WTC11 (cell line): ENCODE measurements around the gene OR2A12. TPM values are rescaled to one million over a fixed set of nuclear protein-coding genes. Genes with fewer than 3 reads are reported as not detected.
"Not testable (repeated sequence)": the region's sequence is repeated elsewhere in the genome, so short reads cannot be mapped to it uniquely, and the experiment has no call there.

Source experiments
- ATAC-seq: fragments of 200-7000 bp; cut with Tn5 transposase; 2 replicates; pipeline ENCODE4 v1.10.0; 2021; ENCODE audit warnings: mild to moderate bottlenecking, moderate library complexity
- CTCF ChIA-PET: fragments of 300-600 bp; sonication (Branson Sonifier 250); formaldehyde crosslinking; loops from one replicate; lab custom pipeline; 2021; ENCODE audit warnings: antibody characterized with exemption; lab: Charles Lee
- POLR2A ChIA-PET: fragments of 350-600 bp; sonication (Branson Sonifier 250); formaldehyde crosslinking; loops from one replicate; lab custom pipeline; 2021; ENCODE audit warnings: antibody characterized with exemption; lab: Charles Lee
- DNase-seq: peaks from one replicate; pipeline ENCODE4 v3.0.0; 2021; ENCODE audit warnings: low spot score
- H3K27ac Mint-ChIP-seq: 2 replicates; pipeline ENCODE4 v1.8.0; 2021; ENCODE audit warnings: mixed read lengths
- H3K27me3 Mint-ChIP-seq: 2 replicates; pipeline ENCODE4 v1.8.0; 2021; ENCODE audit warnings: low read depth, mild to moderate bottlenecking, moderate library complexity, mixed read lengths
- H3K36me3 Mint-ChIP-seq: 2 replicates; pipeline ENCODE4 v1.8.0; 2021; ENCODE audit warnings: mixed read lengths
- H3K4me1 Mint-ChIP-seq: 2 replicates; pipeline ENCODE4 v1.8.0; 2022; ENCODE audit warnings: mixed read lengths
- H3K4me3 Mint-ChIP-seq: 2 replicates; pipeline ENCODE4 v1.8.0; 2021; ENCODE audit warnings: mild to moderate bottlenecking, moderate library complexity, mixed read lengths
- H3K9me3 Mint-ChIP-seq: 2 replicates; pipeline ENCODE4 v1.8.0; 2021; ENCODE audit warnings: mixed read lengths
- HMGA2 ChIP-seq: fragments of 250-450 bp; sonication (Bioruptor Pico); IDR thresholded peaks from 2 replicates; pipeline ENCODE4 v1.4.0; 2021; ENCODE audit warnings: mild to moderate bottlenecking, moderate library complexity
- KAT7 ChIP-seq: sonication (generic); formaldehyde crosslinking; IDR thresholded peaks from 2 replicates; pipeline ENCODE4 v1.8.1; 2023; ENCODE audit warnings: missing genetic modification reagents, mild to moderate bottlenecking, borderline replicate concordance
- NR2C2 ChIP-seq: sonication (generic); formaldehyde crosslinking; IDR thresholded peaks from 2 replicates; pipeline ENCODE4 v1.8.0; 2022; ENCODE audit warnings: mild to moderate bottlenecking, missing genetic modification reagents
- RORB ChIP-seq: fragments of 250-450 bp; sonication (Bioruptor Pico); IDR thresholded peaks from 2 replicates; pipeline ENCODE4 v1.9.0; 2021; ENCODE audit warnings: mild to moderate bottlenecking
- SMAD4 ChIP-seq: sonication (generic); formaldehyde crosslinking; IDR thresholded peaks from 2 replicates; pipeline ENCODE4 v1.8.0; 2022; ENCODE audit warnings: mild to moderate bottlenecking, missing genetic modification reagents
- TEAD1 ChIP-seq: sonication (generic); formaldehyde crosslinking; IDR thresholded peaks from 2 replicates; pipeline ENCODE4 v1.8.0; 2022; ENCODE audit warnings: mild to moderate bottlenecking, missing genetic modification reagents
- TEAD4 ChIP-seq: sonication (generic); formaldehyde crosslinking; IDR thresholded peaks from 2 replicates; pipeline ENCODE4 v1.8.0; 2022; ENCODE audit warnings: mild to moderate bottlenecking, missing genetic modification reagents
- ZBTB21 ChIP-seq: sonication (generic); formaldehyde crosslinking; IDR thresholded peaks from 2 replicates; pipeline ENCODE4 v1.8.1; 2023; ENCODE audit warnings: mild to moderate bottlenecking, missing genetic modification reagents, borderline replicate concordance
- ZNF138 ChIP-seq: sonication (generic); formaldehyde crosslinking; conservative IDR thresholded peaks from 2 replicates; pipeline ENCODE4 v1.8.1; 2022; ENCODE audit warnings: mild to moderate bottlenecking, moderate library complexity, missing genetic modification reagents
- total RNA-seq: library from RNA; stranded (reverse); gene quantifications from 3 replicates; pipeline ENCODE4 v1.2.3, GENCODE V29; 2021
- TF ChIP-seq, protein P1 (sequence below): sonication (generic); formaldehyde crosslinking; IDR thresholded peaks from 2 replicates; pipeline ENCODE4 v1.8.0; 2023; ENCODE audit warnings: missing genetic modification reagents, mild to moderate bottlenecking, borderline replicate concordance
- TF ChIP-seq, protein P2 (sequence below): sonication (generic); formaldehyde crosslinking; IDR thresholded peaks from 2 replicates; pipeline ENCODE4 v1.8.1; 2023; ENCODE audit warnings: mild to moderate bottlenecking, moderate library complexity, missing genetic modification reagents
- TF ChIP-seq, protein P3 (sequence below): fragments of 250-450 bp; sonication (Bioruptor Pico); IDR thresholded peaks from 2 replicates; pipeline ENCODE4 v1.9.0; 2021; ENCODE audit warnings: moderate library complexity, mild to moderate bottlenecking, inconsistent platforms, borderline replicate concordance
- TF ChIP-seq, protein P4 (sequence below): sonication (generic); formaldehyde crosslinking; IDR thresholded peaks from 2 replicates; pipeline ENCODE4 v1.8.1; 2023; ENCODE audit warnings: mild to moderate bottlenecking, missing genetic modification reagents
- TF ChIP-seq, protein P5 (sequence below): fragments of 250-450 bp; sonication (Bioruptor Pico); IDR thresholded peaks from 2 replicates; pipeline ENCODE4 v1.9.0; 2021; ENCODE audit warnings: mild to moderate bottlenecking
- TF ChIP-seq, protein P6 (sequence below): sonication (generic); formaldehyde crosslinking; IDR thresholded peaks from 2 replicates; pipeline ENCODE4 v1.8.1; 2022; ENCODE audit warnings: mild to moderate bottlenecking, moderate library complexity, missing genetic modification reagents
- TF ChIP-seq, protein P7 (sequence below): sonication (generic); formaldehyde crosslinking; IDR thresholded peaks from 2 replicates; pipeline ENCODE4 v1.8.0; 2022; ENCODE audit warnings: missing genetic modification reagents

The OR2A12 gene
- total RNA-seq, 1 experiment from 2014 or later, result not detected

DNA sequence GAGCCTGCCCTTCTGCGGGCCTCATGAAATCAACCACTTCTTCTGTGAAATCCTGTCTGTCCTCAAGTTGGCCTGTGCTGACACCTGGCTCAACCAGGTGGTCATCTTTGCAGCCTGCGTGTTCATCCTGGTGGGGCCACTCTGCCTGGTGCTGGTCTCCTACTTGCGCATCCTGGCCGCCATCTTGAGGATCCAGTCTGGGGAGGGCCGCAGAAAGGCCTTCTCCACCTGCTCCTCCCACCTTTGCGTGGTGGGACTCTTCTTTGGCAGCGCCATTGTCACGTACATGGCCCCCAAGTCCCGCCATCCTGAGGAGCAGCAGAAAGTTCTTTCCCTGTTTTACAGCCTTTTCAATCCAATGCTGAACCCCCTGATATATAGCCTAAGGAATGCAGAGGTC, 43.5 kb downstream of the OR2A12 start:
- DNase-seq, result not testable (repeated sequence)

DNA sequence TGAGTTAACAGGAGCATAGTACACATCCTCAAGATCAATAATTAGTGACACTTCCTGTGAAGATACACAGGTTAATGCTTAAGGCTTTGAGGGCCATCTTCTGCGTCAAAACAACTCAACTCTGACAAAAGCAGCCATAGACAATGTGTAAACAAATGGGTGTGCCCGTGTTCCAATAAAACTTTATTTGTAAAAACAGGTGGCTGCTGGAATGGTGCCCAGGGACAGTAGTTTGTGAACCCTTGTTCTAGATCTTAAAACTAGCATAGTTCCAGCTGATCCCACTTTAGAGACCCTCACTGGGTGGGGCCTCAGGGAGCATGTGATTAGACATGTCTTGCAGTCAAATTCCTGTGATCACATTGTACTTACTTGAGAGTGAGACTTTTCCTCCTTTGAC, 44.7 kb downstream of the OR2A12 start:
- Mint-ChIP-seq H3K36me3 (no peaks in the 10 kb centered on the region), H3K27me3 (no peaks in the 10 kb centered on the region; the same call in 1 of the 2 replicates), H3K9me3 (no peaks in the 10 kb centered on the region), H3K27ac (no peak overlapping the region), H3K4me3 (no peak overlapping the region), H3K4me1 (0 out of 2 replicates have a peak, but pooled peaks cover 2% of the 10 kb centered on the region)
- ATAC-seq, result no peak
- ChIA-PET CTCF (no interaction called here), POLR2A (no interaction called here)
- TF ChIP-seq ZBTB21 (no peak), RORB (no peak), ZNF138 (no peak), TEAD1 (CRISPR knock-in tag) (no peak), KAT7 (no peak), NR2C2 (CRISPR knock-in tag) (no peak)
- TF ChIP-seq, protein P1, sequence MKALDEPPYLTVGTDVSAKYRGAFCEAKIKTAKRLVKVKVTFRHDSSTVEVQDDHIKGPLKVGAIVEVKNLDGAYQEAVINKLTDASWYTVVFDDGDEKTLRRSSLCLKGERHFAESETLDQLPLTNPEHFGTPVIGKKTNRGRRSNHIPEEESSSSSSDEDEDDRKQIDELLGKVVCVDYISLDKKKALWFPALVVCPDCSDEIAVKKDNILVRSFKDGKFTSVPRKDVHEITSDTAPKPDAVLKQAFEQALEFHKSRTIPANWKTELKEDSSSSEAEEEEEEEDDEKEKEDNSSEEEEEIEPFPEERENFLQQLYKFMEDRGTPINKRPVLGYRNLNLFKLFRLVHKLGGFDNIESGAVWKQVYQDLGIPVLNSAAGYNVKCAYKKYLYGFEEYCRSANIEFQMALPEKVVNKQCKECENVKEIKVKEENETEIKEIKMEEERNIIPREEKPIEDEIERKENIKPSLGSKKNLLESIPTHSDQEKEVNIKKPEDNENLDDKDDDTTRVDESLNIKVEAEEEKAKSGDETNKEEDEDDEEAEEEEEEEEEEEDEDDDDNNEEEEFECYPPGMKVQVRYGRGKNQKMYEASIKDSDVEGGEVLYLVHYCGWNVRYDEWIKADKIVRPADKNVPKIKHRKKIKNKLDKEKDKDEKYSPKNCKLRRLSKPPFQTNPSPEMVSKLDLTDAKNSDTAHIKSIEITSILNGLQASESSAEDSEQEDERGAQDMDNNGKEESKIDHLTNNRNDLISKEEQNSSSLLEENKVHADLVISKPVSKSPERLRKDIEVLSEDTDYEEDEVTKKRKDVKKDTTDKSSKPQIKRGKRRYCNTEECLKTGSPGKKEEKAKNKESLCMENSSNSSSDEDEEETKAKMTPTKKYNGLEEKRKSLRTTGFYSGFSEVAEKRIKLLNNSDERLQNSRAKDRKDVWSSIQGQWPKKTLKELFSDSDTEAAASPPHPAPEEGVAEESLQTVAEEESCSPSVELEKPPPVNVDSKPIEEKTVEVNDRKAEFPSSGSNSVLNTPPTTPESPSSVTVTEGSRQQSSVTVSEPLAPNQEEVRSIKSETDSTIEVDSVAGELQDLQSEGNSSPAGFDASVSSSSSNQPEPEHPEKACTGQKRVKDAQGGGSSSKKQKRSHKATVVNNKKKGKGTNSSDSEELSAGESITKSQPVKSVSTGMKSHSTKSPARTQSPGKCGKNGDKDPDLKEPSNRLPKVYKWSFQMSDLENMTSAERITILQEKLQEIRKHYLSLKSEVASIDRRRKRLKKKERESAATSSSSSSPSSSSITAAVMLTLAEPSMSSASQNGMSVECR (CRISPR knock-in tag), result no peak
- TF ChIP-seq, protein P2, sequence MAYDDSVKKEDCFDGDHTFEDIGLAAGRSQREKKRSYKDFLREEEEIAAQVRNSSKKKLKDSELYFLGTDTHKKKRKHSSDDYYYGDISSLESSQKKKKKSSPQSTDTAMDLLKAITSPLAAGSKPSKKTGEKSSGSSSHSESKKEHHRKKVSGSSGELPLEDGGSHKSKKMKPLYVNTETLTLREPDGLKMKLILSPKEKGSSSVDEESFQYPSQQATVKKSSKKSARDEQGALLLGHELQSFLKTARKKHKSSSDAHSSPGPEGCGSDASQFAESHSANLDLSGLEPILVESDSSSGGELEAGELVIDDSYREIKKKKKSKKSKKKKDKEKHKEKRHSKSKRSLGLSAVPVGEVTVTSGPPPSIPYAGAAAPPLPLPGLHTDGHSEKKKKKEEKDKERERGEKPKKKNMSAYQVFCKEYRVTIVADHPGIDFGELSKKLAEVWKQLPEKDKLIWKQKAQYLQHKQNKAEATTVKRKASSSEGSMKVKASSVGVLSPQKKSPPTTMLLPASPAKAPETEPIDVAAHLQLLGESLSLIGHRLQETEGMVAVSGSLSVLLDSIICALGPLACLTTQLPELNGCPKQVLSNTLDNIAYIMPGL (CRISPR knock-in tag), result no peak
- TF ChIP-seq, protein P3, sequence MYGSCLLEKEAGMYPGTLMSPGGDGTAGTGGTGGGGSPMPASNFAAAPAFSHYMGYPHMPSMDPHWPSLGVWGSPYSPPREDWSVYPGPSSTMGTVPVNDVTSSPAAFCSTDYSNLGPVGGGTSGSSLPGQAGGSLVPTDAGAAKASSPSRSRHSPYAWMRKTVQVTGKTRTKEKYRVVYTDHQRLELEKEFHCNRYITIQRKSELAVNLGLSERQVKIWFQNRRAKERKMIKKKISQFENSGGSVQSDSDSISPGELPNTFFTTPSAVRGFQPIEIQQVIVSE (CRISPR knock-in tag), result no peak
- no peak for DNase-seq

More for the DNA sequence above, 43.5 kb downstream of the OR2A12 start:
- H3K4me3 Mint-ChIP-seq, H3K9me3 Mint-ChIP-seq, H3K36me3 Mint-ChIP-seq, ATAC-seq, POLR2A ChIA-PET, H3K27me3 Mint-ChIP-seq, H3K27ac Mint-ChIP-seq, H3K4me1 Mint-ChIP-seq, CTCF ChIA-PET: not testable (repeated sequence)

DNA sequence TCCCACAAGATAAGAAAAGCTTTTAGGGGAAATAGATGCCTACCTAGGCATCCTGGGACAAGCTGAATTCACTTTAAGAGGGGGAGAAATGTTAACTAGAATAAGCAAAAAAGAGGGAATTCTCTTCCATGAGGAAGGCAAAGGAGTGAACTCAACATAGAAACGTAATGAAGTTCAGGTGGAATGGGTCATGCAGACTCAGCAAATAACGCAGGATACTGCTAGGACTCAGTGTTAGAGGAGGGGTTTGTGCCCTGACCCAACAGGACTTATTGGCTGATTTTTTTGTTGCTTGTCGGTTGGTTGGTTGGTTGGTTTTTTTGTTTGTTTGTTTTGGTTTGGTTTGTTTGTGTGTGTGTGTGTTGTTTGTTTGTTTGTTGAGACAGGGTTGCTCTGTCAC, 46.2 kb downstream of the OR2A12 start:
- Mint-ChIP-seq H3K27ac (no peak overlapping the region), H3K4me1 (0 out of 2 replicates have a peak, but pooled peaks cover 2% of the 10 kb centered on the region), H3K9me3 (no peaks in the 10 kb centered on the region), H3K4me3 (no peak overlapping the region), H3K36me3 (no peaks in the 10 kb centered on the region), H3K27me3 (no peaks in the 10 kb centered on the region; the same call in 1 of the 2 replicates)
- DNase-seq, result no peak
- ATAC-seq, result no peak
- POLR2A ChIA-PET, result no interaction called here
- CTCF ChIA-PET, result no interaction called here
- TF ChIP-seq, protein P4, sequence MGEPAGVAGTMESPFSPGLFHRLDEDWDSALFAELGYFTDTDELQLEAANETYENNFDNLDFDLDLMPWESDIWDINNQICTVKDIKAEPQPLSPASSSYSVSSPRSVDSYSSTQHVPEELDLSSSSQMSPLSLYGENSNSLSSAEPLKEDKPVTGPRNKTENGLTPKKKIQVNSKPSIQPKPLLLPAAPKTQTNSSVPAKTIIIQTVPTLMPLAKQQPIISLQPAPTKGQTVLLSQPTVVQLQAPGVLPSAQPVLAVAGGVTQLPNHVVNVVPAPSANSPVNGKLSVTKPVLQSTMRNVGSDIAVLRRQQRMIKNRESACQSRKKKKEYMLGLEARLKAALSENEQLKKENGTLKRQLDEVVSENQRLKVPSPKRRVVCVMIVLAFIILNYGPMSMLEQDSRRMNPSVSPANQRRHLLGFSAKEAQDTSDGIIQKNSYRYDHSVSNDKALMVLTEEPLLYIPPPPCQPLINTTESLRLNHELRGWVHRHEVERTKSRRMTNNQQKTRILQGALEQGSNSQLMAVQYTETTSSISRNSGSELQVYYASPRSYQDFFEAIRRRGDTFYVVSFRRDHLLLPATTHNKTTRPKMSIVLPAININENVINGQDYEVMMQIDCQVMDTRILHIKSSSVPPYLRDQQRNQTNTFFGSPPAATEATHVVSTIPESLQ, result no peak
- TF ChIP-seq NR2C2 (CRISPR knock-in tag) (no peak), SMAD4 (CRISPR knock-in tag) (no peak), KAT7 (no peak), TEAD4 (CRISPR knock-in tag) (no peak), HMGA2 (CRISPR knock-in tag) (no peak)
- TF ChIP-seq, protein P5, sequence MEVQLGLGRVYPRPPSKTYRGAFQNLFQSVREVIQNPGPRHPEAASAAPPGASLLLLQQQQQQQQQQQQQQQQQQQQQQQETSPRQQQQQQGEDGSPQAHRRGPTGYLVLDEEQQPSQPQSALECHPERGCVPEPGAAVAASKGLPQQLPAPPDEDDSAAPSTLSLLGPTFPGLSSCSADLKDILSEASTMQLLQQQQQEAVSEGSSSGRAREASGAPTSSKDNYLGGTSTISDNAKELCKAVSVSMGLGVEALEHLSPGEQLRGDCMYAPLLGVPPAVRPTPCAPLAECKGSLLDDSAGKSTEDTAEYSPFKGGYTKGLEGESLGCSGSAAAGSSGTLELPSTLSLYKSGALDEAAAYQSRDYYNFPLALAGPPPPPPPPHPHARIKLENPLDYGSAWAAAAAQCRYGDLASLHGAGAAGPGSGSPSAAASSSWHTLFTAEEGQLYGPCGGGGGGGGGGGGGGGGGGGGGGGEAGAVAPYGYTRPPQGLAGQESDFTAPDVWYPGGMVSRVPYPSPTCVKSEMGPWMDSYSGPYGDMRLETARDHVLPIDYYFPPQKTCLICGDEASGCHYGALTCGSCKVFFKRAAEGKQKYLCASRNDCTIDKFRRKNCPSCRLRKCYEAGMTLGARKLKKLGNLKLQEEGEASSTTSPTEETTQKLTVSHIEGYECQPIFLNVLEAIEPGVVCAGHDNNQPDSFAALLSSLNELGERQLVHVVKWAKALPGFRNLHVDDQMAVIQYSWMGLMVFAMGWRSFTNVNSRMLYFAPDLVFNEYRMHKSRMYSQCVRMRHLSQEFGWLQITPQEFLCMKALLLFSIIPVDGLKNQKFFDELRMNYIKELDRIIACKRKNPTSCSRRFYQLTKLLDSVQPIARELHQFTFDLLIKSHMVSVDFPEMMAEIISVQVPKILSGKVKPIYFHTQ, result no peak
- TF ChIP-seq, protein P6, sequence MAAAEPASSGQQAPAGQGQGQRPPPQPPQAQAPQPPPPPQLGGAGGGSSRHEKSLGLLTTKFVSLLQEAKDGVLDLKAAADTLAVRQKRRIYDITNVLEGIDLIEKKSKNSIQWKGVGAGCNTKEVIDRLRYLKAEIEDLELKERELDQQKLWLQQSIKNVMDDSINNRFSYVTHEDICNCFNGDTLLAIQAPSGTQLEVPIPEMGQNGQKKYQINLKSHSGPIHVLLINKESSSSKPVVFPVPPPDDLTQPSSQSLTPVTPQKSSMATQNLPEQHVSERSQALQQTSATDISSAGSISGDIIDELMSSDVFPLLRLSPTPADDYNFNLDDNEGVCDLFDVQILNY, result no peak
- TF ChIP-seq, protein P7, sequence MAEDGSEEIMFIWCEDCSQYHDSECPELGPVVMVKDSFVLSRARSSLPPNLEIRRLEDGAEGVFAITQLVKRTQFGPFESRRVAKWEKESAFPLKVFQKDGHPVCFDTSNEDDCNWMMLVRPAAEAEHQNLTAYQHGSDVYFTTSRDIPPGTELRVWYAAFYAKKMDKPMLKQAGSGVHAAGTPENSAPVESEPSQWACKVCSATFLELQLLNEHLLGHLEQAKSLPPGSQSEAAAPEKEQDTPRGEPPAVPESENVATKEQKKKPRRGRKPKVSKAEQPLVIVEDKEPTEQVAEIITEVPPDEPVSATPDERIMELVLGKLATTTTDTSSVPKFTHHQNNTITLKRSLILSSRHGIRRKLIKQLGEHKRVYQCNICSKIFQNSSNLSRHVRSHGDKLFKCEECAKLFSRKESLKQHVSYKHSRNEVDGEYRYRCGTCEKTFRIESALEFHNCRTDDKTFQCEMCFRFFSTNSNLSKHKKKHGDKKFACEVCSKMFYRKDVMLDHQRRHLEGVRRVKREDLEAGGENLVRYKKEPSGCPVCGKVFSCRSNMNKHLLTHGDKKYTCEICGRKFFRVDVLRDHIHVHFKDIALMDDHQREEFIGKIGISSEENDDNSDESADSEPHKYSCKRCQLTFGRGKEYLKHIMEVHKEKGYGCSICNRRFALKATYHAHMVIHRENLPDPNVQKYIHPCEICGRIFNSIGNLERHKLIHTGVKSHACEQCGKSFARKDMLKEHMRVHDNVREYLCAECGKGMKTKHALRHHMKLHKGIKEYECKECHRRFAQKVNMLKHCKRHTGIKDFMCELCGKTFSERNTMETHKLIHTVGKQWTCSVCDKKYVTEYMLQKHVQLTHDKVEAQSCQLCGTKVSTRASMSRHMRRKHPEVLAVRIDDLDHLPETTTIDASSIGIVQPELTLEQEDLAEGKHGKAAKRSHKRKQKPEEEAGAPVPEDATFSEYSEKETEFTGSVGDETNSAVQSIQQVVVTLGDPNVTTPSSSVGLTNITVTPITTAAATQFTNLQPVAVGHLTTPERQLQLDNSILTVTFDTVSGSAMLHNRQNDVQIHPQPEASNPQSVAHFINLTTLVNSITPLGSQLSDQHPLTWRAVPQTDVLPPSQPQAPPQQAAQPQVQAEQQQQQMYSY (CRISPR knock-in tag), result no peak
